Activated CD4-positive, alpha-beta T cell treated with anti-CD3 and anti-CD28 coated beads for 4 hours (primary cell): ENCODE data around the gene QRICH1.

Source experiments
- DNase-seq, 2 donors: peaks; one replicate each; pipeline ENCODE4 v3.0.0-alpha.2; 2020

Gene QRICH1

GRCh38 chr3:48993834-48994233 is 100.0 kb downstream of the QRICH1 start:
- no peak for DNase-seq

- DNase-seq: no peak
Measured at GRCh38 chr3:48991851-48992545, 101.9 kb downstream of the QRICH1 start.

- DNase-seq: peak in 1 of 2 donors; percentile 25
Measured at GRCh38 chr3:48990636-48991469, 103.0 kb downstream of the QRICH1 start.

GRCh38 chr3:48989796-48990635 is 103.9 kb downstream of the QRICH1 start, which contains the start of gene P4HTM:
P4HTM (plus strand) TSS chr3:48990241; CDS start chr3:48990257, 16 bp downstream.
- DNase-seq: peak; percentile 87 to 88

- DNase-seq: no peak
Measured at GRCh38 chr3:48989126-48989795, 104.6 kb downstream of the QRICH1 start.

GRCh38 chr3:48985831-48986376 is 108.0 kb downstream of the QRICH1 start:
- no peak for DNase-seq

- no peak for DNase-seq
Measured at GRCh38 chr3:48984663-48985062, 109.2 kb downstream of the QRICH1 start.

- DNase-seq: no peak
Measured at GRCh38 chr3:48983096-48983495, 110.8 kb downstream of the QRICH1 start.

GRCh38 chr3:48982686-48983085 is 111.2 kb downstream of the QRICH1 start:
- no peak for DNase-seq

GRCh38 chr3:48982016-48982415 is 111.9 kb downstream of the QRICH1 start:
- DNase-seq: no peak

GRCh38 chr3:48980295-48980694 is 113.6 kb downstream of the QRICH1 start:
- no peak for DNase-seq
